ENCODE data around the gene EPN2. TPM values are rescaled to one million over a fixed set of nuclear protein-coding genes. Genes with fewer than 3 reads are reported as not detected.

Gene EPN2
- total RNA-seq, 4 donors from 2014 or later, result 69.4 to 251 (median 96.3) TPM

- intact Hi-C loops (cut with DNase I; ENCODE audit: low total_unique reads), result loop anchor here (5.0 kb wide), 1 partner anchor 193 kb away; no protein-coding TSS in a partner anchor
- 58 to 72% methylated on average over 2 of the region's 2 CpGs for WGBS, 2 donors
- no peak overlapping the region for H3K4me3 ChIP-seq (ENCODE audit: low read depth, poor library complexity, severe bottlenecking)
- TF ChIP-seq POLR2A (IDR thresholded peaks at IDR 0.05) (no peak), CTCF (IDR thresholded peaks at IDR 0.05) (no peak)
- DNase-seq (ENCODE audit: low spot score in 2 of 2), result no peak
These were observed 17.5 kb downstream of the EPN2 start for GRCh38 chr17:19254651-19255050.

GRCh38 chr17:19255279-19255678 is 18.1 kb downstream of the EPN2 start:
- H3K4me3 ChIP-seq (ENCODE audit: low read depth, poor library complexity, severe bottlenecking), result no peak overlapping the region
- intact Hi-C loops (cut with DNase I; ENCODE audit: low total_unique reads), result no loop called here
- DNase-seq (ENCODE audit: low spot score in 2 of 2), result no peak
- no peak for TF ChIP-seq POLR2A (IDR thresholded peaks at IDR 0.05)
- no peak for TF ChIP-seq CTCF (IDR thresholded peaks at IDR 0.05)

- WGBS, 2 donors, result 68 to 85% methylated on average over 9 of the region's 9 CpGs
- intact Hi-C loops (cut with DNase I; ENCODE audit: low total_unique reads), result no loop called here
These were observed 21.2 kb downstream of the EPN2 start for GRCh38 chr17:19258371-19258770.

GRCh38 chr17:19260958-19261357 is 23.8 kb downstream of the EPN2 start:
- H3K4me3 ChIP-seq (ENCODE audit: low read depth, poor library complexity, severe bottlenecking), result no peak overlapping the region
- no peak for DNase-seq (ENCODE audit: low spot score in 2 of 2)
- 52 to 60% methylated on average over 7 of the region's 7 CpGs for WGBS, 2 donors
- intact Hi-C loops (cut with DNase I; ENCODE audit: low total_unique reads), result no loop called here
- no peak for TF ChIP-seq POLR2A (IDR thresholded peaks at IDR 0.05)

More at GRCh38 chr17:19258371-19258770, 21.2 kb downstream of the EPN2 start:
- DNase-seq (ENCODE audit: low spot score in 2 of 2), result no peak
- TF ChIP-seq POLR2A (IDR thresholded peaks at IDR 0.05) (no peak), CTCF (IDR thresholded peaks at IDR 0.05) (no peak)
- H3K4me3 ChIP-seq (ENCODE audit: low read depth, poor library complexity, severe bottlenecking), result no peak overlapping the region

- TF ChIP-seq POLR2A (IDR thresholded peaks at IDR 0.05), result no peak
- no peak for TF ChIP-seq CTCF (IDR thresholded peaks at IDR 0.05)
- no peak for DNase-seq (ENCODE audit: low spot score in 2 of 2)
- no peak overlapping the region for H3K4me3 ChIP-seq (ENCODE audit: low read depth, poor library complexity, severe bottlenecking)
- intact Hi-C loops (cut with DNase I; ENCODE audit: low total_unique reads), result no loop called here
- WGBS, 2 donors, result 54 to 55% methylated on average over 2 of the region's 2 CpGs
These were observed 24.3 kb downstream of the EPN2 start for GRCh38 chr17:19261426-19261825.

GRCh38 chr17:19262650-19263631 is 25.8 kb downstream of the EPN2 start:
- TF ChIP-seq POLR2A (IDR thresholded peaks at IDR 0.05), result no peak
- TF ChIP-seq CTCF (IDR thresholded peaks at IDR 0.05), result no peak
- DNase-seq (ENCODE audit: low spot score in 2 of 2), result no peak
- intact Hi-C loops (cut with DNase I; ENCODE audit: low total_unique reads), result no loop called here
- no peak overlapping the region for H3K4me3 ChIP-seq (ENCODE audit: low read depth, poor library complexity, severe bottlenecking)
- 44 to 65% methylated on average over 8 of the region's 8 CpGs for WGBS, 2 donors
